ENCODE results near the gene PLXNA1. TPM values are rescaled to one million over a fixed set of nuclear protein-coding genes. Genes with fewer than 3 reads are reported as not detected.

The PLXNA1 gene
- total RNA-seq, 1 experiment from 2014 or later, result 80.6 TPM

GRCh38 chr3:127013181-127013580 lies 30.3 kb downstream of the PLXNA1 start:
- ChIA-PET CTCF (no interaction called here), POLR2A (no interaction called here)
- Histone ChIP-seq H3K4me1 (ENCODE audit: control insufficient read depth, insufficient read depth, low read length) (no peaks in the 10 kb centered on the region; the same call in 1 of the 2 replicates), H3K27me3 (ENCODE audit: control insufficient read depth, insufficient read depth, low read length) (no peaks in the 10 kb centered on the region), H3K9me3 (ENCODE audit: control insufficient read depth, insufficient read depth, low read depth, low read length) (no peaks in the 10 kb centered on the region), H3K4me3 (ENCODE audit: low read depth in 2 of 2, low read length in 2 of 2) (no peak overlapping the region), H3K27ac (ENCODE audit: low read length) (no peak overlapping the region), H3K36me3 (ENCODE audit: control insufficient read depth, insufficient read depth, low read length) (no peaks in the 10 kb centered on the region)
- intact Hi-C loops (cut with micrococcal nuclease; ENCODE audit: unreplicated experiment) (no loop called here), in situ Hi-C loops (cut with HindIII; ENCODE audit: low pct_unique_long_range_greater_than_20kb, low sequenced_read_pairs) (no loop called here)
- TF ChIP-seq CTCF (IDR thresholded peaks at IDR 0.05) (no peak), SIN3A (IDR thresholded peaks at IDR 0.05; ENCODE audit: borderline replicate concordance, insufficient read depth, low read depth, low read length) (no peak), TCF7L2 (IDR thresholded peaks at IDR 0.05; ENCODE audit: low read depth, low read length) (no peak), REST (IDR thresholded peaks at IDR 0.05; ENCODE audit: insufficient read depth in 1 of 2, low read depth in 2 of 2, low read length in 1 of 2) (no peak), POLR2AphosphoS5 (IDR thresholded peaks at IDR 0.05; ENCODE audit: low read depth, low read length) (no peak)
- no peak for DNase-seq (ENCODE audit: low read depth, low spot score)
- no TSS peak for BruUV-seq (replicated peaks)
- no peak for ATAC-seq

- CTCF ChIA-PET, result no interaction called here
- BruUV-seq (replicated peaks), result no TSS peak
- in situ Hi-C loops (cut with HindIII; ENCODE audit: low pct_unique_long_range_greater_than_20kb, low sequenced_read_pairs) (no loop called here), intact Hi-C loops (cut with micrococcal nuclease; ENCODE audit: unreplicated experiment) (no loop called here)
- Histone ChIP-seq H3K4me3 (ENCODE audit: low read depth in 2 of 2, low read length in 2 of 2) (no peak overlapping the region), H3K9me3 (ENCODE audit: control insufficient read depth, insufficient read depth, low read depth, low read length) (no peaks in the 10 kb centered on the region), H3K36me3 (ENCODE audit: control insufficient read depth, insufficient read depth, low read length) (no peaks in the 10 kb centered on the region), H3K4me1 (ENCODE audit: control insufficient read depth, insufficient read depth, low read length) (no peaks in the 10 kb centered on the region; the same call in 1 of the 2 replicates), H3K27me3 (ENCODE audit: control insufficient read depth, insufficient read depth, low read length) (no peaks in the 10 kb centered on the region), H3K27ac (ENCODE audit: low read length) (no peak overlapping the region)
- TF ChIP-seq CTCF (IDR thresholded peaks at IDR 0.05), result no peak
- TF ChIP-seq TCF7L2 (IDR thresholded peaks at IDR 0.05; ENCODE audit: low read depth, low read length), result no peak
- TF ChIP-seq REST (IDR thresholded peaks at IDR 0.05; ENCODE audit: insufficient read depth in 1 of 2, low read depth in 2 of 2, low read length in 1 of 2), result no peak
- TF ChIP-seq SIN3A (IDR thresholded peaks at IDR 0.05; ENCODE audit: borderline replicate concordance, insufficient read depth, low read depth, low read length), result no peak
- no peak for TF ChIP-seq POLR2AphosphoS5 (IDR thresholded peaks at IDR 0.05; ENCODE audit: low read depth, low read length)
- DNase-seq (ENCODE audit: low read depth, low spot score), result no peak
- ATAC-seq, result no peak
- POLR2A ChIA-PET, result no interaction called here
Observed at GRCh38 chr3:127013758-127014535, 31.0 kb downstream of the PLXNA1 start.

Data from Panc1 (cell line).